ENCODE measurements around the gene SINHCAF.

DNA sequence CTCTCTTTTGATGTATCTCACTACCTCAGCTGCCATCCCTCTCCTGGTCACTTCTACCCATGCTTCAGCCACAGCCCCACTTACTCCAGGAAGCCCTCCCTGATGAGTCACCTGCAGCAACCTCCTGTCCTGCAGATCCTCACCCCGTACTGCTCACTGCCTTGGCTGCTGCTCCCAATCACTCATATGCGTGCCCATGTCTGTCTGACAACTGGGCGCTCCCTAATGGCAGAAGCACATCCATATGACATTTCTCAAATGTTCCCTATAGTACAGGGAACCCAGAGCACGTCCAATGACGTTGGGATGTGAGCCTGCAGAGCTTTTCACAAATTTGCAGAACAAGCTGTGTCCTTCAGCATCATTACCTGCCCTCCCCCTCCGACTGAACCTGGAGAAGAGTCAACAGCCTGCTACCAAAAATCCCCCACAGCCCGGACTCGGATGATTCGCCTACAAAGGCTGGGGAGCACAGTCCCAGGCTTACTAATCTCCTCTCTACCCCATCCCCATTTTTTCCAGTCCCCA lies 90.0 kb downstream of the SINHCAF start:
- TF ChIP-seq PATZ1 (CRISPR knock-in tag; IDR thresholded peaks at IDR 0.05; ENCODE audit: borderline replicate concordance) (no peak), ZFP30 (CRISPR knock-in tag; IDR thresholded peaks at IDR 0.05) (no peak), PPARA (CRISPR knock-in tag; IDR thresholded peaks at IDR 0.05; ENCODE audit: borderline replicate concordance) (no peak), OSR1 (CRISPR knock-in tag; IDR thresholded peaks at IDR 0.05) (no peak), RARB (CRISPR knock-in tag; IDR thresholded peaks at IDR 0.05) (no peak), BACH2 (CRISPR knock-in tag; IDR thresholded peaks at IDR 0.05; ENCODE audit: borderline replicate concordance) (no peak), TOX (CRISPR knock-in tag; IDR thresholded peaks at IDR 0.05; ENCODE audit: borderline replicate concordance) (no peak), TSHZ2 (CRISPR knock-in tag; IDR thresholded peaks at IDR 0.05) (no peak), ARNTL (CRISPR knock-in tag; IDR thresholded peaks at IDR 0.05; ENCODE audit: borderline replicate concordance, low read depth) (no peak), ZNF565 (CRISPR knock-in tag; conservative IDR thresholded peaks at IDR 0.05; ENCODE audit: low read depth) (no peak), ZNF70 (CRISPR knock-in tag; IDR thresholded peaks at IDR 0.05) (no peak)
- TF ChIP-seq, protein P1, sequence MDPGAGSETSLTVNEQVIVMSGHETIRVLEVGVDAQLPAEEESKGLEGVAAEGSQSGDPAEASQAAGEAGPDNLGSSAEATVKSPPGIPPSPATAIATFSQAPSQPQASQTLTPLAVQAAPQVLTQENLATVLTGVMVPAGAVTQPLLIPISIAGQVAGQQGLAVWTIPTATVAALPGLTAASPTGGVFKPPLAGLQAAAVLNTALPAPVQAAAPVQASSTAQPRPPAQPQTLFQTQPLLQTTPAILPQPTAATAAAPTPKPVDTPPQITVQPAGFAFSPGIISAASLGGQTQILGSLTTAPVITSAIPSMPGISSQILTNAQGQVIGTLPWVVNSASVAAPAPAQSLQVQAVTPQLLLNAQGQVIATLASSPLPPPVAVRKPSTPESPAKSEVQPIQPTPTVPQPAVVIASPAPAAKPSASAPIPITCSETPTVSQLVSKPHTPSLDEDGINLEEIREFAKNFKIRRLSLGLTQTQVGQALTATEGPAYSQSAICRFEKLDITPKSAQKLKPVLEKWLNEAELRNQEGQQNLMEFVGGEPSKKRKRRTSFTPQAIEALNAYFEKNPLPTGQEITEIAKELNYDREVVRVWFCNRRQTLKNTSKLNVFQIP (CRISPR knock-in tag; IDR thresholded peaks at IDR 0.05; ENCODE audit: borderline replicate concordance, low read depth), result no peak
- TF ChIP-seq, protein P2, sequence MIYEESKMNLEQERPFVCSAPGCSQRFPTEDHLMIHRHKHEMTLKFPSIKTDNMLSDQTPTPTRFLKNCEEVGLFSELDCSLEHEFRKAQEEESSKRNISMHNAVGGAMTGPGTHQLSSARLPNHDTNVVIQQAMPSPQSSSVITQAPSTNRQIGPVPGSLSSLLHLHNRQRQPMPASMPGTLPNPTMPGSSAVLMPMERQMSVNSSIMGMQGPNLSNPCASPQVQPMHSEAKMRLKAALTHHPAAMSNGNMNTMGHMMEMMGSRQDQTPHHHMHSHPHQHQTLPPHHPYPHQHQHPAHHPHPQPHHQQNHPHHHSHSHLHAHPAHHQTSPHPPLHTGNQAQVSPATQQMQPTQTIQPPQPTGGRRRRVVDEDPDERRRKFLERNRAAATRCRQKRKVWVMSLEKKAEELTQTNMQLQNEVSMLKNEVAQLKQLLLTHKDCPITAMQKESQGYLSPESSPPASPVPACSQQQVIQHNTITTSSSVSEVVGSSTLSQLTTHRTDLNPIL (CRISPR knock-in tag; IDR thresholded peaks at IDR 0.05; ENCODE audit: low read depth), result no peak
- TF ChIP-seq, protein P3, sequence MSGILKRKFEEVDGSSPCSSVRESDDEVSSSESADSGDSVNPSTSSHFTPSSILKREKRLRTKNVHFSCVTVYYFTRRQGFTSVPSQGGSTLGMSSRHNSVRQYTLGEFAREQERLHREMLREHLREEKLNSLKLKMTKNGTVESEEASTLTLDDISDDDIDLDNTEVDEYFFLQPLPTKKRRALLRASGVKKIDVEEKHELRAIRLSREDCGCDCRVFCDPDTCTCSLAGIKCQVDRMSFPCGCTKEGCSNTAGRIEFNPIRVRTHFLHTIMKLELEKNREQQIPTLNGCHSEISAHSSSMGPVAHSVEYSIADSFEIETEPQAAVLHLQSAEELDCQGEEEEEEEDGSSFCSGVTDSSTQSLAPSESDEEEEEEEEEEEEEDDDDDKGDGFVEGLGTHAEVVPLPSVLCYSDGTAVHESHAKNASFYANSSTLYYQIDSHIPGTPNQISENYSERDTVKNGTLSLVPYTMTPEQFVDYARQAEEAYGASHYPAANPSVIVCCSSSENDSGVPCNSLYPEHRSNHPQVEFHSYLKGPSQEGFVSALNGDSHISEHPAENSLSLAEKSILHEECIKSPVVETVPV (CRISPR knock-in tag; IDR thresholded peaks at IDR 0.05), result no peak

Data from SK-N-SH treated with all-trans-retinoic acid at 6 μM for 48 hours (cell line).